NOMO-1 treated with dmso at 0.1 percent for 144 hours (cell line): ENCODE results near the gene JMJD1C.
"Not testable (repeated sequence)": the region's sequence is repeated elsewhere in the genome, so short reads cannot be mapped to it uniquely, and the experiment has no call there.

Experiments used
- DNase-seq: peaks from one replicate; lab custom pipeline; 2025; ENCODE audit not compliant: unreplicated experiment; lab: John Stamatoyannopoulos, UW

Gene JMJD1C

DNA sequence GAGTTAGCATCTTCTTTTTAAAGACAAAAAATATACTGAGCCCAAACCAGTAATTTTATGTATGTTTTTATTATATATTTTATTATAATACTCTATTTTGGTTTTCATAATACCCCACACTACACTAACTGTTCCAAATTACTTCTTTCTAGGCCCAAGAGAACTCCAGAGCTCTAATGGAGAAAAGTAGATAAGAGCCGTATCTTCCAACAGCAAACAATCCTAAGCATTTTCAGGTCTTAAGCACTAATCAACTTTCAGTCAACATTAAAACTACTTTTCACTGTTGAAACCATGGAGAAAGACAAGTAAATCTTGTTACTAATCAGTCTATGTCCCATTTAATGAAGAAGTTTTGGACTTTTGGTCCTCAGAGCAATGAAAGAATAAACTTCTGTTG, 55.1 kb downstream of the JMJD1C start:
- no peak for DNase-seq

DNA sequence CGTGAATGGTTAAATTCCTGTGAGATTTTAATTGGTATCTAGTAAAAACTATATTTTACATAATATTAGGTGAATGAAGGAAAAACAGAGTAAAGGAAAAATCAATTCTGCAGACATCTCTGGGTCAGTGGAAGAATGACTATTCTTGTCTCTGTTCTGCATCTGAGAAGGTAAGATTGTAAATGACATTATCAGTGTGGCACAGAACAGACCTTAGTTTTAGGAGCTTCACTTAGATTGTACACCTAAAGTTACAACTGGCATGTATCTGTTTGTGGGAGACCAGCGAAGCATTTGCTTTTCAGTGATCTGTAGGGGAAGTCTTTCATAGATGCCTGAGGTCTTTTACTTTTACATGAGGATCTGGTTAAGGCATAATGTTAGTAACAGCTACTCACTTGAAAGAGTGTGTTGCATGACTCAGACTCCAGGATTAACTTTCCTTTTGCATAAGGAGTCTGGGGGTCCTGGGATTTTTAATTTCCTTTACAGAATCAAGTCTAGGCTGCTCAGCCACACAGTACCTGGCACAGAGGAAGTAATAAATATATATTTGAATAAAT, 56.2 kb downstream of the JMJD1C start:
- DNase-seq = no peak

DNA sequence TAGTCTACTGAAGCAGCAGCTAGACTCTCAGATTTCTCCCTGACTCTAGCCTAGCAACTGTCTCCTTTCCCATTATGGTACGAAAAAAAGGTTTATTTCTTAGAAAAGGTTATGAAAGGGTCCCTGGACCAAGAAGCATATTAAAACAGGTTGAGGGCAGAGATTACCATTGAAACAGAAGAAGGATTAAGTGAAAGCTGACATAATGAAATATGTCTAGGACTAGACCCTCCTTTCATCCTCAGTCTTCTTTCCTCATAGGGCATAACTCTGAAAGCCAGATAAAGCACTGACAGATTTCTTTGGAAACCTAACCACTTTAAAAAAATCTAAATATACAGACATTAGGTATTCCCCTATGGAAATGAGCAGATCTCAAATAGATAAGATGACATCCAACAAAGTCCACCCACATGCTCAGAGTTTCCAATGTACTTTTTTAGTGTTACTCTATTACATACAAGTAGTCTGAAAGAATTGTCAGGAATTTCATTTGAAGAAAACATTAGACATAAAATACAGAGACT, 58.6 kb downstream of the JMJD1C start:
- no peak for DNase-seq

DNA sequence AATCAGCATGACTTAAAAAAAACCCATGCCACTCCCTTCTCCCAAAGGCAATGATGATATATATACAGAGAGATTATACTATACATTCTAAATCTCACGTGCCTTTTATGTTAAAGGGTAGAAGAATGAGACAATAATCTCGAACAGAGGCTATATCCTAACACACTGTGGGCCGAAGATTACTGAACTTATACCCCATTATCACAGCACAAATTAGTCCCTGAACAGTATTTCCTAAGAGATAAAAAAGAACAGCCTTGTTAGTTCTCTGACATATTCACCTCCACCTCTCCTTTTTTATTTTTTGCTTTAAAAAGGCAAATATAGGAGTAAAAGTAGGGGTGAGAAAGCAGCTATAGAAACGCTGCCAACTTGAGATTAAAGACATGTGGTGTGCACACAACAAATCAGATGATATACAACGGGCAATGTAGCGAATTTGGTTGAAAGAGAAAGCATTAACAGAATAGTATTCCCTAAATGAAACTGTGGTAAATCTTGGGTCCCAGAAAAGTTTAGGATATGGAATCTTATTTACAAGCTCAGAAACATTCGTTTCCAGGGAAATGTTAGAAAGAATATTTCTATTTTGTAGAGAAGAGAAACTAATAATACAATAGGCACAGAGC, 69.5 kb downstream of the JMJD1C start:
- DNase-seq = no peak

DNA sequence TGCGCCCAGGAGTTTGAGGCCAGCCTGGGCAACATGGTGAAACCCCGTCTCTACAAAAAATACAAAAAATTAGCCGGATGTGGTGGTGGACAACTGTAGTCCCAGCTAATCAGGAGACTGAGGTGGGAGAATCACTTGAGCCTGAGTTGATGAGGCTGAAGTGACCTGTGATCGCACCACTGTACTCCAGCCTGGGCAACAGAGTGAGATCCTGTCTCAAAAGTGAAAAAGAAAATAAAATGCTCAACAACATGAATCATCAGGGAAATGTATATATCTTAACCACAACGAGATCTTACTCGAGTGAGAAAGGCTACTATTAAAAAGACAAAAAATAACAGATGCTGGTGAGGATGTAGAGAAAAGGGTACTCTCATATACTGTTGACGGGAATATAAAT, 72.7 kb downstream of the JMJD1C start:
- DNase-seq = no peak

DNA sequence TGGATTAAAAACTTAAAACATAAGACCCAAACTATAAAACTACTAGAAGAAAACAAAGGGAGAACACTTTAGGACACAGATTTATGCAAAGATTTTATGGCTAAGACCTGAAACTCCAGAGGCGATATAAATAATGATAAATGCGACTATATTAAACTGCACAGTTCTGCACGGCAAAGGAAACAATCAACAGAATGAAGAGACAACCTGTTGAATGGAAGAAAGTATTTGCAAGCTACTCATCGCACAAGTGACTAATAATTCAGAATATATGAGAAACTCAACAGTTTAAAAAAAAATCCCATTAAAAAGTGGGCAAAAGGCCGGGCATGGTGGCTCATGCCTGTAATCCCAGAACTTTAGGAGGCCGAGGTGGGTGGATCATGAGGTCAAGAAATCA, 73.6 kb downstream of the JMJD1C start:
- no peak for DNase-seq

DNA sequence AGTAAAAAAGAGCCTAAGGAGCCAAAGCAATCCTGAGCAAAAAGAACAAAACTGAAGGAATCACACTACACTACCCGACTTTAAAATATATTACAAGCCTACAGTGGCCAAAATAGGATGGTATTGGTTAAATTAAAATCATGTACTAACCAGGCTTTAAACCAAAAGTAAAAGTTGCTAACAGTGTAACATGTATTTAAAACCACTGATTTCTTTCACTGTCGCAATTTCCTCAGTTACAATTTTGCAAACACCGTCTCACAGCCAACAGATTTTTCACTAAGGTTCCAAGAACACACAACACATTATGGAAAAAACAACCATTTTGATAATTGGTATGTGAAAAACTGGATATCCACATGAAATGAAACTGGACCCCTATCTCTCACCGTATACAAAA, 74.0 kb downstream of the JMJD1C start:
- DNase-seq = peak; percentile 67

DNA sequence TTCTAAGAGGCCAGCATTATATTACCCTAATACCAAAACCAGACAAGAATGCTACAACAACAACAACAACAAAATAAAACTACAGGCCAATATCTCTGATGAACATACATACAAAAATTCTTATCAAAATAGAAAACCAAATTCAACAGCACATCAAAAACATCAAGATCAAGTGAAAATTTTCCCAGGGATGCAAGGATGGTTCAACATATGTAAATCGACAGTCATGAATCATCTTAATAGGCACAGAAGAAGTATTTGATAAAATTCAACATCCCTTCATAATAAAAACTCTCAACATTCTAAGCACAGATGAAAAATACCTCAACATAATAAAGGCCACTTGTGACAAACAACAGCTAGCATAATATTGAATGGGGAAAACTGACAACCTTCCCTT, 75.3 kb downstream of the JMJD1C start:
- no peak for DNase-seq

DNA sequence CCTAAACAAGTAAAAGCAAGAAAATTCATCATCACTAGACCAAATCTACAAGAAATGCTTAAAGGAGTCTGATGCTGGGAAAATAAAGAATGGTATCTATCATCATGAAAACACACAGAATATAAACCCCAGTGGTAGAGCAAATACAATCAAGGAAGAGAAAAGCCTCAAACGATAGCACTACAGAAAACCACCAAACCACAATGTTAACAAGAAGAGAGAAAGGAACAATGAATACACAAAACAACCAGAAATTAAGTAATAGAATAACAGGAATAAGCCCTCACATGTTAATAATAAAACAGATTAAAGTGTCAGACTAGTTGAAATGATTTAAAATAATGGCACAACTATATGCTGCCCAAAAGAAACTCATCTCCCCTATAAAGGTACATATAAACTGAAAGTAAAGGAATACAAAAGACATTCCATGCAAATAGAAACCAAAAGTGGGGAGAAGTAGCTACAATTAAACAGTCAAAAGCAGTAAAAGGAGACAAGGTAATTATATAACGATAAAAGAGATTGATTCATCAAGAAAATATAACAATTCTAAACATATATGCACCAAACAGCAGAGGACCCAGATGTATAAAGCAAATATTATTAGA, 77.3 kb downstream of the JMJD1C start:
- DNase-seq = no peak

DNA sequence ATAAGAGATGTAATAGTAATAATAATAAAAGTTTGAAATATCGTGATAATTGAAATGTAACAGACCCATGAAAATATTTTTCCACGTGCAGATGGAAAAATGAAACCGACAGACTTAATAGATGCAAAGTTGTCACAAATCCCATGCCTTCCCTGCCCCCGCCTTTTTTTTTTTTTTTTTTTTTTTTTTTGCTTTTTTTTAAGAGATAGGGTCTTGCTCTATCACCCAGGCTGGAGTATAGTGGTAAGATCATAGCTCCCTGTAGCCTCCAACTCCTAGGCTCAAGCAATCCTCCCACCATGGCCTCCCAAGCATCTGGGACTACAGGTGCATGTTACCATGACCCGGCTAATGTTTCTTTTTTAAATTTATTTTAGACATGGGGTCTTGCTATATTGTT, 80.5 kb downstream of the JMJD1C start:
- DNase-seq = no peak

DNA sequence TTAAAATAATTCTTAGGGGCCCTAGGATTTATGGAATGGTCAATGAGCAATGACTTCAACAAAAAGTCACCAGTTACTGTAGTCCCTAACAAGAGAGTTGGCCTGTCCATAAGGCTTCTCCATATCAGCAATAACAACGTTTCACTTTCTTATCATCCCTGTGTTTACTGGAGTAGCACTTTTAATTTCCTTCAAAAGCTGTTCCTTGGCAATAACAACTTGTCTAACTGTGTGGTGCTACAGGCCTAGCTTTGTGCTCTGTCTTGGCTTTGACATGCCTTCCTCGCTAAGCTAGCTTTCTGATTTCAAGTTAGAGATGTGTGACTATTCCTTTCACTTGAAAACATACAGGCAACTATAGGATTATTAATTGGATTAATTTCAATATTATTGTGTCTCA, 81.1 kb downstream of the JMJD1C start:
- no peak for DNase-seq

DNA sequence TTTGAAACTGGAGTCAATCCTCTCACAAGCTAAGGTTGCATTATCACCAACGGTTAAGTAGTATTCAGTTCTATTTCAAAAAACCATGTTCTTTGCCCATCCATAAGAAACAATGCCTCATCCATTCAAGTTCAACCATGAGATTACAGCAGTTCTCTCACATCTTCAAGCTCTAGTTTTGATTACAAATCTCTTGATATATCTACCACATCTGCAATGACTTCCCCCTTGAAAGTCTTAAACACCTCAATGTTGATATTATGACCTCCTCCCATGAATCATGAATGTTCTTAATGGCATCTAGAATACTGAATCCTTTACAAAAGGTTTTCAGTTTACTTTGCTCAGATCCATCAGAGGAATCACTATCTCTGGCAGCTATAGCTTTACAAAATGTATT, 81.8 kb downstream of the JMJD1C start:
- no peak for DNase-seq

DNA sequence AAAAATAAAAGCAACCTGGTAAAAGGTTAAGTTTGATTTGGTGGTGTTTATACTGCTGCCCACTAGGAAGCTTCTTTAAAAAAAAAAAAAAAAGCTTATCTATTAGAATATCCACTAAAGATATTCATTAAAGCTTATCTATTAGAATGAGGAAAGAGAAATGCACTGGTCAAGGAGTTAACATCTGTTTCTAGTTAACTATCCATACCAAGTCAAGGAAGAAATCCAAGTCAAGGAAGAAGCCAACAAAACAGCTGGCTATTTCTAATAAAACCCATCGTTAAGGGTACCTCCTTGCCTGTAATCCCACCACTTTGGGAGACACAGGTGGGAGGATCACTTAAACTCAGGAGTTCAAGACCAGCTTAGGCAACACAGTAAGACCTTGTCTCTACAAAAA, 82.6 kb downstream of the JMJD1C start:
- DNase-seq = no peak

DNA sequence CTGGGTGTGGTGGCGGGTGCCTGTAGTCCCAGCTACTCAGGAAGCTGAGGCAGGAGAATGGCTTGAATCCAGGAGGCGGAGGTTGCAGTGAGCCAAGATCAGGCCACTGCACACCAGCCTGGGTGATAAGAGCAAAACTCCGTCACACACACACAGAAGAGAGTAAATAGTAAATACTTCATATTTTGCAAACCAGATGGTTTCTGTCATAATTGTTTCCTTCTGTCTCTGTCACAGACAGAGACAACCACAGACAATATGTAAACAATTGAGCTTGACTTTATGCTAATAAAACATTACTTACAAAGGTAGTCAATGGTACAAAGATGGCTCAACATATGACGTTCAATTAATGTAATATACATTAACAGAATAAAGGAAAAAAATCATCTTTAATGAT, 83.7 kb downstream of the JMJD1C start:
- DNase-seq = no peak

DNA sequence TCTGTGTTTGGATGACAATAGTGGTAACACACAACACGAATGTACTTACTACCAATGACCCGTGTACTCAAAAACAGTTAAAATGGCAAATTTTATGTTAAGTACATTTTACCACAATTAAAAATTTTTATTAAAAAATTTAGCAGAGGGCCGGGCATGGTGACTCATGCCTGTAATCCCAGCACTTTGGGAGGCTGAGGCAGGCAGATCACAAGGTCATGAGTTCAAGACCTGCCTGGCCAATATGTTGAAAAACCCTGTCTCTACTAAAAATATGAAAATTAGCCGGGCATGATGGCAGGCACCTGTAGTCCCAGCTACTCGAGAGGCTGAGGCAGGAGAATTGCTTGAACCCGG, 88.5 kb downstream of the JMJD1C start:
- DNase-seq = not testable (repeated sequence)

DNA sequence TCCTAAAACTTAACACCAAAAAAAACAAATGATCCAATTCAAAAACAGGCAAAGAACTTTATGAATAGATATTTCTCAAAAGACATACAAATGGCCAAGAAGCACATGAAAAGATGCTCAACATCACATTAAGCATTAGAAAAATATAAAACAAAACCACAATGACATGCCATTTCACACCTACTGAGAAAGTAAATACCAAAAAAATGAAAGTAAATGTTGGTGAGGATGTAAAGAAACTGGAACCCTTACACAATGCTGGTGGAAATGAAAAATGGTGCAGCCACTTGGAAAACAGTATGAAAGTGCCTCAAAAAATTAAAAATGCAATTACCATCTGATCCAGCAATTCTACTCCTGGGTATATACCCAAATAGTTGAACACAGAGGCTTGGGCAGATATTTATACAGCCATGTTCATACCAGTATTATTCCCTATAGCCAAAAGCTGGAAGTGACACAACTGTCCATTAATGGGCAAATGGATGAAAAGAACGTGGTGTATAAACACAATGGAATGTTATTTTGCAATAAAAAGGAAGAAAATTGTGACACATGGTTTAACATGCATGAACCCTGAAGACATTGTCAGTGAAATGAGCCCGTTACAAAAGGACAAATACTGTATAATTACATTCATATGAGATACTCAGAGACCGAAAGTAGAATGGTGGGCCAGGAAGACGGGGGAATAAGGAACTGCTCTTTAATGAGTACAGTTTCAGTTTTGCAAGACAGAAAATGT, 89.0 kb downstream of the JMJD1C start:
- peak; percentile 81 for DNase-seq

DNA sequence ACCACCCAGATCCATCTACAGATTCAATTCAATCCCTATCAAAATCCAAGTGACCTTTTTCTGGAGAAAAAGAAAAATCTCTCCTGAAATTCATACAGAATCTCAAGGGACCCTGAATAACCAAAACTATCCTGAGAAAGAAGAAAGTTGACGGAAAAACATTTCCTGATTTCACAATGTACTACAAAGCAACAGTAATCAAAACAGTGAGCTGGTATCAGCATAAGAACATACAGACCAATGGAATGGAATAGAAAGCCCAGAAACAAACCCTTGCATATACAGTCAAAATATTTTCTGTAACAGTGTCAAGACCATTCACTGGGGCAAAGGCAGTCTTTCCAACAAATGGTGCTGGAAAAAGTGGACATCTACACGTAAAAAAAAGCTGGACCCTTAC, 89.9 kb downstream of the JMJD1C start:
- no peak for DNase-seq

DNA sequence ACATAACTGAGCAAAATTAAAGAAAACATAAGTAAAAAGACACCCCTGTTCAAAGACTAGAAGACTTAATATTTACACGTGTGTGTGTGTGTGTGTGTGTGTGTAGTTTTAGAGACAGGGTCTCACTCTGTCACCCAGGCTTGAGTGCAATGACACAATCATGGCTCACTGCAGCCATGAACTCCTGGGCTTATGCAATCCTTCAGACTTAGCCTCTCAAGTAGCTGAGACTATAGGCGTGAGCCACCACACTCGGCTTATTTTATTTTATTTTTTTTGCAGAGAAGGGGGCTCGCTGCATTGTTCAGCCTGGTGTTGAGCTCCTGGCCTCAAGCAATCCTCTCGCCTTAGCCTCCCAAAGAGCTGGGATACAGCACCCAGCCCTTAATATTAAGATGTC, 90.3 kb downstream of the JMJD1C start:
- DNase-seq = no peak

DNA sequence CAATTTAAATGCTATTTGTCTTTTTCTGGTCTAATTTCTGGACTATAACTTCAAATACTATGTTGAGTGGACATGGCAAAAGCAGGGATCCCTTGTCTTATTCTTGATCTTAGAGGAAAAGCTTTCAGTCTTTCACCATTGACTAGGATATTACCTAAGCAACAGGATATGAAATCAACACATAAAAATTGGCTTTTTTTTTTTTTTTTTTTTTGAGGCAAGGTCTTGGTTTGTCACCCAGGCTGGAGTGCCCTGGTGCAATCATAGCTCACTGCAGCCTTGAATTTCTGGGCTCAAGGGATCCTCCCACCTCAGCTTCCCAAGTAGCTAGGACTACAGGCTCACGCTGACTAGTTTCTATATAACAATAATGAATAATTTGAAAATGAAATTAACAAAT, 90.8 kb downstream of the JMJD1C start:
- DNase-seq = no peak

DNA sequence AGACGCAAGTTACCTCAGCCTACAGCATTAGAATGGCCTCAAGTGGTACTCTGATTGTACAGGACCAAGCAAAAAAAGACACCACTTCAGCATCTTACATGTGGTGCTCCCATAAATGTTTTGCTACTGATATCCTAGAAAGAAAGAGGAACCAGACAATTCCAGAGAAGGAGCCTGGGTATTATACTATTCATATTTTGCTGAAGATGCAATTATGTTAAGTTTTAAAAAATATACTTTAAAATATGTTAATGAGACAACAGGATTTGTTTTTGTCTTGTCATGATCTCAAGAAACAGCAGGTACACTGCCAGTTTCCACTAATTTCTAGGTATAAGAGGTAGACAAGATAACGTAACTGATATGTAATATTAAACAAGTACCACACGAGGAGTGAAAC, 92.6 kb downstream of the JMJD1C start:
- DNase-seq = no peak

DNA sequence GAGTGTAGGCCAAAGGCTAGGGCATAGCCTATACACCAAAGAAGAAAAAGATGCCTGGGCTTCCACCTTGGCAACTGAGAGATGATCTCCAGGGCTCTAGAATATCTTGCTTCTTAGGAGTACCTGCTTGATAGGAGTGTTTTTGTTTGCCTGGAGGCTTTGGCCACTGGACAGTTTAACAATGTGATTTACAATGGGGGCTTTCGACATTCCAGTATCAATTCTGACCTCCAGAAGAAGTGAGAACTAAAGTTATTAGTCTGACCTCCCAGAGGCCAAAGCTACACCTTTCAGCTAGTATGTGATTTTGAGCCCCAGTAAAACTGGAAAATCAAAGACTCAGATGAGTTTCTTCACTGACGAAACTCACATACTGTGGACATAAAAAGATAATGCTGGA, 96.1 kb downstream of the JMJD1C start:
- DNase-seq = no peak

DNA sequence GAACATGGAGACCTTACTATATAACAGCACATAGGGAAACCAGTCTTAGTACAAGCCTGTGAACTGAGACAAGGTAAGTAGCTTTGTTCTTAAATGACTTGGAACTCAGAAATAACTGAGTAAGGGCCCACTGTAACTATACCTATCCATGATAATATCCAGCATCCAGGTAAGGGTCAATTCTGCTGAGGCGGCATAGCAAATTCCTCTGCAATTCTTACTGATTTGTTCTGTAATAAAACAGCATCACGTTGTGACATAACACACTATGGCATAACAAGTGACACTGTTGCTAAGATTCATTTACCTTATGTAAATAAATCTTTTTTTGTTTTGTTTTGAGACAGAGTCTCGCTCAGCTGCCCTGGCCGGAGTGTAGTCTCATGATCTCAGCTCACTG, 97.4 kb downstream of the JMJD1C start:
- DNase-seq = no peak
